H1 (cell line): ENCODE data around the gene REPS2. TPM values are rescaled to one million over a fixed set of nuclear protein-coding genes. Genes with fewer than 3 reads are reported as not detected.

Experiments used
- CTCF ChIA-PET: fragments of 300-600 bp; sonication (Branson Sonifier 250); formaldehyde crosslinking; loops from one replicate; lab custom pipeline; 2021; ENCODE audit not compliant: partially characterized antibody; lab: Charles Lee
- POLR2A ChIA-PET: fragments of 300-600 bp; sonication (Branson Sonifier 250); formaldehyde crosslinking; loops from one replicate; lab custom pipeline; 2021; ENCODE audit warnings: inconsistent platforms; ENCODE audit not compliant: partially characterized antibody; lab: Charles Lee
- DNase-seq, 2 experiments: peaks; one replicate each; pipeline versions ENCODE4 v3.0.0 to v3.0.0-alpha.2; 2010 to 2022; ENCODE audit warnings: low spot score in 2 of 2, low read depth in 1 of 2, mixed read lengths in 1 of 2
- FAIRE-seq: peaks from 2 replicates; lab custom pipeline; 2011; peaks lifted over from hg19 to GRCh38; lab: Jason Lieb, UNC
- H2AFZ ChIP-seq: 2 replicates; pipeline ENCODE4 v1.8.1; 2012; ENCODE audit warnings: low read length, inconsistent platforms
- H2AK5ac ChIP-seq: 2 replicates; pipeline ENCODE4 v1.6.1; 2013; ENCODE audit warnings: low read depth, low read length
- H2BK120ac ChIP-seq: replicated peaks from 2 replicates; pipeline ENCODE3; 2013; ENCODE audit warnings: low read depth, low read length, inconsistent platforms
- H2BK12ac ChIP-seq: 2 replicates; pipeline ENCODE4 v1.6.1; 2013; ENCODE audit warnings: low read depth, low read length
- H2BK15ac ChIP-seq: 2 replicates; pipeline ENCODE4 v1.6.1; 2013; ENCODE audit warnings: low read length
- H2BK20ac ChIP-seq: 2 replicates; pipeline ENCODE4 v1.6.1; 2013; ENCODE audit warnings: low read length
- H2BK5ac ChIP-seq: 2 replicates; pipeline ENCODE4 v1.6.1; 2013; ENCODE audit warnings: low read depth, low read length
- H3K14ac ChIP-seq: 2 replicates; pipeline ENCODE4 v1.6.1; 2013; ENCODE audit warnings: inconsistent platforms; ENCODE audit not compliant: insufficient read length
- H3K18ac ChIP-seq: 2 replicates; pipeline ENCODE4 v1.6.1; 2013; ENCODE audit warnings: low read length; ENCODE audit errors: extremely low read depth
- H3K23ac ChIP-seq: 2 replicates; pipeline ENCODE4 v1.6.1; 2013; ENCODE audit warnings: inconsistent platforms; ENCODE audit not compliant: insufficient read length
- H3K23me2 ChIP-seq: 2 replicates; pipeline ENCODE4 v1.6.1; 2013; ENCODE audit warnings: low read depth, low read length
- H3K27ac ChIP-seq: 2 replicates; pipeline ENCODE4 v1.6.1; 2011; ENCODE audit warnings: low read depth, low read length, inconsistent platforms
- H3K27me3 ChIP-seq, 4 experiments: replicated peaks in 1 of 4; 1 replicate in 1 of 4; 2 replicates in 3 of 4; pipeline versions ENCODE4 v1.6.1 to v1.8.1; 2011 to 2013; ENCODE audit warnings: low read length in 3 of 4, mild to moderate bottlenecking in 3 of 4, inconsistent platforms in 2 of 4, mixed read lengths in 2 of 4, moderate library complexity in 1 of 4; ENCODE audit not compliant: control insufficient read depth in 3 of 4, insufficient read depth in 3 of 4; ENCODE audit errors: extremely low read depth in 1 of 4
- H3K36me3 ChIP-seq, 4 experiments: 2 replicates each; pipeline versions ENCODE4 v1.6.1 to v1.8.1; 2011 to 2013; ENCODE audit warnings: mild to moderate bottlenecking in 4 of 4, low read length in 3 of 4, moderate library complexity in 2 of 4, control low read depth in 1 of 4, inconsistent platforms in 1 of 4; ENCODE audit not compliant: insufficient read depth in 4 of 4, control insufficient read depth in 2 of 4
- H3K4ac ChIP-seq: replicated peaks from 2 replicates; pipeline ENCODE3; 2013; ENCODE audit warnings: low read length, low read depth, mixed read lengths, inconsistent platforms; ENCODE audit not compliant: insufficient read length
- H3K4me1 ChIP-seq, 4 experiments: replicated peaks in 1 of 4; 1 replicate in 1 of 4; 2 replicates in 3 of 4; pipeline versions ENCODE4 v1.6.1 to v1.8.1; 2011 to 2013; ENCODE audit warnings: low read length in 3 of 4, inconsistent platforms in 2 of 4, mixed read lengths in 1 of 4; ENCODE audit not compliant: insufficient read depth in 4 of 4, control insufficient read depth in 3 of 4
- H3K4me2 ChIP-seq, 2 experiments: 2 replicates each; pipeline versions ENCODE4 v1.6.1 to v1.8.1; 2011 to 2013; ENCODE audit warnings: low read depth in 2 of 2, low read length in 2 of 2, control low read depth in 1 of 2, inconsistent platforms in 1 of 2, mild to moderate bottlenecking in 1 of 2; ENCODE audit not compliant: insufficient read depth in 1 of 2
- H3K4me3 ChIP-seq, 4 experiments: fragments of 200-600, 300-600 bp in 1 of 4; sonication (generic), shearing (Covaris generic), sonication (Bioruptor Twin) in 1 of 4; 2 replicates each; pipeline versions ENCODE4 v1.5.1 to v1.8.1; 2011 to 2016; ENCODE audit warnings: low read length in 4 of 4, low read depth in 3 of 4, control low read depth in 2 of 4, inconsistent platforms in 2 of 4, mild to moderate bottlenecking in 2 of 4, mixed read lengths in 1 of 4, moderate library complexity in 1 of 4; ENCODE audit not compliant: insufficient read depth in 2 of 4; ENCODE audit errors: extremely low read depth in 1 of 4
- H3K56ac ChIP-seq: replicated peaks from 2 replicates; pipeline ENCODE3; 2013; ENCODE audit warnings: low read depth, mild to moderate bottlenecking, mixed read lengths, low read length, inconsistent platforms; ENCODE audit not compliant: insufficient read length
- H3K79me1 ChIP-seq: 2 replicates; pipeline ENCODE4 v1.6.1; 2013; ENCODE audit warnings: low read depth, low read length, control low read depth
- H3K79me2 ChIP-seq, 2 experiments: 2 replicates each; pipeline versions ENCODE4 v1.6.1 to v1.8.1; 2012 to 2013; ENCODE audit warnings: low read length in 2 of 2, mild to moderate bottlenecking in 2 of 2, inconsistent platforms in 1 of 2; ENCODE audit not compliant: insufficient read depth in 2 of 2, control insufficient read depth in 1 of 2
- H3K9ac ChIP-seq, 4 experiments: replicated peaks in 1 of 4; 1 replicate in 1 of 4; 2 replicates in 3 of 4; pipeline versions ENCODE4 v1.6.1 to v1.8.1; 2011 to 2013; ENCODE audit warnings: low read depth in 3 of 4, low read length in 3 of 4, control low read depth in 2 of 4, mild to moderate bottlenecking in 2 of 4, moderate library complexity in 2 of 4, inconsistent platforms in 1 of 4; ENCODE audit errors: extremely low read depth in 1 of 4
- H3K9me3 ChIP-seq, 2 experiments: 2 replicates each; pipeline versions ENCODE4 v1.6.1 to v1.8.1; 2012 to 2013; ENCODE audit warnings: mild to moderate bottlenecking in 2 of 2, moderate library complexity in 2 of 2, control low read depth in 1 of 2, inconsistent platforms in 1 of 2, low read depth in 1 of 2, low read length in 1 of 2, mixed read lengths in 1 of 2; ENCODE audit not compliant: insufficient read depth in 2 of 2
- H4K20me1 ChIP-seq, 2 experiments: replicated peaks in 1 of 2; 2 replicates each; pipeline versions ENCODE3 to v1.8.1; 2011 to 2013; ENCODE audit warnings: inconsistent platforms in 2 of 2, low read length in 2 of 2, mild to moderate bottlenecking in 1 of 2; ENCODE audit not compliant: insufficient read depth in 2 of 2, control insufficient read depth in 1 of 2
- H4K5ac ChIP-seq: 2 replicates; pipeline ENCODE4 v1.6.1; 2013; ENCODE audit warnings: low read length, low read depth, mixed read lengths, inconsistent platforms; ENCODE audit not compliant: insufficient read length
- H4K8ac ChIP-seq: 2 replicates; pipeline ENCODE4 v1.8.0; 2013; ENCODE audit warnings: mild to moderate bottlenecking, moderate library complexity, low read length, inconsistent platforms; ENCODE audit not compliant: insufficient read depth; ENCODE audit errors: extremely low read depth
- H4K91ac ChIP-seq: replicated peaks from 2 replicates; pipeline ENCODE3; 2013; ENCODE audit warnings: low read length, mixed read lengths, inconsistent platforms; ENCODE audit not compliant: insufficient read length
- EGR1 ChIP-seq: IDR thresholded peaks from 2 replicates; pipeline ENCODE4 v1.6.1; 2011; ENCODE audit warnings: low read depth, low read length, borderline replicate concordance
- HDAC2 ChIP-seq, 2 experiments: fragments of 300-600 bp in 1 of 2; sonication (generic) in 1 of 2; IDR thresholded peaks; 2 replicates each; pipeline ENCODE4 v1.6.1; 2011 to 2012; ENCODE audit warnings: low read depth in 2 of 2, low read length in 2 of 2, mild to moderate bottlenecking in 2 of 2, moderate library complexity in 2 of 2, borderline replicate concordance in 1 of 2, inconsistent platforms in 1 of 2
- JUN ChIP-seq: IDR thresholded peaks from 2 replicates; pipeline ENCODE4 v1.6.1; 2011; ENCODE audit warnings: low read depth, mild to moderate bottlenecking, improper control_type of control experiment, low read length
- KDM5A ChIP-seq: fragments of 200-600 bp; IDR thresholded peaks from 2 replicates; pipeline ENCODE4 v1.7.1; 2012; ENCODE audit warnings: mild to moderate bottlenecking, low read length, inconsistent platforms, mixed read lengths
- MAFK ChIP-seq: IDR thresholded peaks from 2 replicates; pipeline ENCODE4 v1.6.1; 2012; ENCODE audit warnings: low read depth, mild to moderate bottlenecking, improper control_type of control experiment, low read length
- PHF8 ChIP-seq: fragments of 200-600 bp; sonication (generic); conservative IDR thresholded peaks from 2 replicates; pipeline ENCODE4 v1.7.1; 2012; ENCODE audit warnings: low read depth, mild to moderate bottlenecking, inconsistent platforms, low read length, moderate library complexity
- POU5F1 ChIP-seq: IDR thresholded peaks from 2 replicates; pipeline ENCODE4 v1.6.1; 2011; ENCODE audit warnings: low read depth, mild to moderate bottlenecking, low read length, moderate library complexity
- SP1 ChIP-seq: IDR thresholded peaks from 2 replicates; pipeline ENCODE4 v1.6.1; 2011; ENCODE audit warnings: low read depth, low read length
- polyA plus RNA-seq, 7 experiments: library from polyadenylated mRNA; depleted of rRNA in 3 of 7; stranded (reverse) in 5 of 7; unstranded in 2 of 7; fragments of >200 nt in 5 of 7; fragments of 200-250 nt in 2 of 7; gene quantifications; 1 replicate in 5 of 7; 2 replicates in 1 of 7; 4 replicates in 1 of 7; pipeline versions ENCODE4 v1.2.1 to v1.2.3, GENCODE V29; 2011 to 2013; ENCODE audit warnings: missing spikeins in 2 of 7, mixed read lengths in 2 of 7
- total RNA-seq: library from RNA; stranded (reverse); fragmentation: NEBNext Ultra II Directional; extraction: Animal tissue kit (Norgen Biotek cat#: 25700); gene quantifications from 2 replicates; pipeline ENCODE4 v1.2.1, GENCODE V29; 2021

REPS2 gene
- total and polyA plus RNA-seq, 2 of the 8 experiments (the other 6 are each of a cell fraction or from before 2014, with no cell fraction given) = 0.79 to 4.3 TPM

GRCh38 chrX:17042037-17042436 is 95.6 kb downstream of the REPS2 start:
- H3K56ac ChIP-seq = no peak overlapping the region
- H4K91ac ChIP-seq = no peak overlapping the region
- H3K4ac ChIP-seq = no peak overlapping the region
- H4K20me1 ChIP-seq = no peaks in the 10 kb centered on the region
- TF ChIP-seq MAFK (no peak), SP1 (no peak), PHF8 (no peak), EGR1 (no peak), HDAC2 (IDR thresholded peaks at IDR 0.05; ENCODE audit: borderline replicate concordance in 1 of 2, low read depth in 2 of 2, low read length in 2 of 2) (no peak), JUN (no peak), KDM5A (no peak), POU5F1 (no peak)
- no peak overlapping the region for H3K9ac ChIP-seq
- H3K4me3 ChIP-seq = no peak overlapping the region
- H3K14ac ChIP-seq = no peak overlapping the region
- no peak overlapping the region for H2BK20ac ChIP-seq
- no peaks in the 10 kb centered on the region for H3K4me1 ChIP-seq
- no peak overlapping the region for H2BK120ac ChIP-seq
- no peak for DNase-seq
- no peaks in the 10 kb centered on the region for H3K23me2 ChIP-seq
- H3K27me3 ChIP-seq = no peaks in the 10 kb centered on the region
- H3K79me2 ChIP-seq = no peaks in the 10 kb centered on the region
- H3K27ac ChIP-seq = no peak overlapping the region
- no peak overlapping the region for H2AK5ac ChIP-seq
- no peaks in the 10 kb centered on the region for H3K9me3 ChIP-seq
- H3K36me3 ChIP-seq = no peaks in the 10 kb centered on the region
- H3K4me2 ChIP-seq = no peak overlapping the region
- no peak overlapping the region for H4K5ac ChIP-seq
- no peak overlapping the region for H3K18ac ChIP-seq
- no peak for FAIRE-seq
- ChIA-PET POLR2A (no interaction called here), CTCF (interaction anchor here (0.5 to 3.0 kb wide), 4 partner anchors 38 to 159 kb away, joined by 3 to 12 read pairs (median 3); no protein-coding TSS in a partner anchor)
- no peak overlapping the region for H3K23ac ChIP-seq
- H2AFZ ChIP-seq = no peak overlapping the region
- no peak overlapping the region for H2BK15ac ChIP-seq
- no peaks in the 10 kb centered on the region for H3K79me1 ChIP-seq
- H2BK12ac ChIP-seq = no peak overlapping the region
- no peak overlapping the region for H4K8ac ChIP-seq
- H2BK5ac ChIP-seq = no peak overlapping the region
